C4-2B (cell line): ENCODE measurements around the gene KLF2.

Source experiments
- ZFX ChIP-seq: fragments of 450-650 bp; IDR thresholded peaks from 2 replicates; pipeline ENCODE4 v1.6.1; 2017
- TF ChIP-seq, protein P1 (sequence below): fragments of 450-650 bp; conservative IDR thresholded peaks from 2 replicates; pipeline ENCODE4 v1.5.1; 2017; ENCODE audit warnings: mild to moderate bottlenecking

DNA sequence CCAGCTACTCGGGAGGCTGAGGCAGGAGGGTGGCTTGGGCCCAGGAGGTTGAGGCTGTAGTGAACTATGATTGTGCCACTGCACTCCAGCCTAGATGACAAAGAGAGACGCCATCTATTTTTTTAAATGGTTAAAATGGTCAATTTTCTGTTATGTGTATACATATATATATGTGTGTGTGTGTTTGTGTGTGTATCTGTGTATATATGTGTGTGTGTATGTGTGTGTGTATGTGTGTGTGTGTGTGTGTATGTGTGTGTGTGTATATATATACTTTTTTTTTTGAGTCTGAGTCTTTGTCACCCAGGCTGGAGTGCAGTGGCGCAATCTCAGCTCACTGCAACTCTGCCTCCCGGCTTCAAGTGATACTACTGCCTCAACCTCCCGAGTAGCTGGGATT lies 42.9 kb upstream of the KLF2 start:
- TF ChIP-seq, protein P1, sequence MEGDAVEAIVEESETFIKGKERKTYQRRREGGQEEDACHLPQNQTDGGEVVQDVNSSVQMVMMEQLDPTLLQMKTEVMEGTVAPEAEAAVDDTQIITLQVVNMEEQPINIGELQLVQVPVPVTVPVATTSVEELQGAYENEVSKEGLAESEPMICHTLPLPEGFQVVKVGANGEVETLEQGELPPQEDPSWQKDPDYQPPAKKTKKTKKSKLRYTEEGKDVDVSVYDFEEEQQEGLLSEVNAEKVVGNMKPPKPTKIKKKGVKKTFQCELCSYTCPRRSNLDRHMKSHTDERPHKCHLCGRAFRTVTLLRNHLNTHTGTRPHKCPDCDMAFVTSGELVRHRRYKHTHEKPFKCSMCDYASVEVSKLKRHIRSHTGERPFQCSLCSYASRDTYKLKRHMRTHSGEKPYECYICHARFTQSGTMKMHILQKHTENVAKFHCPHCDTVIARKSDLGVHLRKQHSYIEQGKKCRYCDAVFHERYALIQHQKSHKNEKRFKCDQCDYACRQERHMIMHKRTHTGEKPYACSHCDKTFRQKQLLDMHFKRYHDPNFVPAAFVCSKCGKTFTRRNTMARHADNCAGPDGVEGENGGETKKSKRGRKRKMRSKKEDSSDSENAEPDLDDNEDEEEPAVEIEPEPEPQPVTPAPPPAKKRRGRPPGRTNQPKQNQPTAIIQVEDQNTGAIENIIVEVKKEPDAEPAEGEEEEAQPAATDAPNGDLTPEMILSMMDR: no peak
- no peak for TF ChIP-seq ZFX
